ENCODE data around the gene VRK3.

DNA sequence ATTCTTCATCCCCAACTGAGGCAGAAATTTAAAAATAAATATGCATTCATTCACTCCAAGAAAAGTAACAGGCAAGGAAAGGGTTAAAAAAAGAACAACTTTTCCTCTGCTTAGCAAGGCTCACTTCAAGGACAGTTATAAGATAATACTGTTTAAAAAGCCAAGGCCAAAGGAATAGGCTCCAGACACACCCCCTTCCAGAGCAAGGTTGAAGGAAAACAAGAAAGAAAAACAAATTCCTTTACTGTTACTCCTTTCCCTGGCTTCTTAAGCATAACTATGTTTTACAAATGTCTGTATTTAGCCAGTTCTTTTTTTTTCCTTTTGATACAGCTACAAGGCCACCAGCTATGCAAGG lies 72.7 kb downstream of the VRK3 start:
- TF ChIP-seq, protein P1, sequence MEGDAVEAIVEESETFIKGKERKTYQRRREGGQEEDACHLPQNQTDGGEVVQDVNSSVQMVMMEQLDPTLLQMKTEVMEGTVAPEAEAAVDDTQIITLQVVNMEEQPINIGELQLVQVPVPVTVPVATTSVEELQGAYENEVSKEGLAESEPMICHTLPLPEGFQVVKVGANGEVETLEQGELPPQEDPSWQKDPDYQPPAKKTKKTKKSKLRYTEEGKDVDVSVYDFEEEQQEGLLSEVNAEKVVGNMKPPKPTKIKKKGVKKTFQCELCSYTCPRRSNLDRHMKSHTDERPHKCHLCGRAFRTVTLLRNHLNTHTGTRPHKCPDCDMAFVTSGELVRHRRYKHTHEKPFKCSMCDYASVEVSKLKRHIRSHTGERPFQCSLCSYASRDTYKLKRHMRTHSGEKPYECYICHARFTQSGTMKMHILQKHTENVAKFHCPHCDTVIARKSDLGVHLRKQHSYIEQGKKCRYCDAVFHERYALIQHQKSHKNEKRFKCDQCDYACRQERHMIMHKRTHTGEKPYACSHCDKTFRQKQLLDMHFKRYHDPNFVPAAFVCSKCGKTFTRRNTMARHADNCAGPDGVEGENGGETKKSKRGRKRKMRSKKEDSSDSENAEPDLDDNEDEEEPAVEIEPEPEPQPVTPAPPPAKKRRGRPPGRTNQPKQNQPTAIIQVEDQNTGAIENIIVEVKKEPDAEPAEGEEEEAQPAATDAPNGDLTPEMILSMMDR (conservative IDR thresholded peaks at IDR 0.05) = no peak
- TF ChIP-seq EZH2 (IDR thresholded peaks at IDR 0.05; ENCODE audit: low read depth) = no peak

Data from PC-9 (cell line).